VCaP (cell line): ENCODE measurements around the gene PMM1.

ENCODE experiments used
- H3K27ac ChIP-seq: fragments of 450-650 bp; 2 replicates; pipeline ENCODE4 v1.5.1; 2017
- CTCF ChIP-seq: fragments of 450-650 bp; conservative IDR thresholded peaks from 2 replicates; pipeline ENCODE4 v1.5.1; 2017; ENCODE audit warnings: mild to moderate bottlenecking, moderate library complexity

The PMM1 gene

GRCh38 chr22:41550952-41551491, 38.6 kb downstream of the PMM1 start:
- H3K27ac ChIP-seq, result no peak overlapping the region
- no peak for TF ChIP-seq CTCF

- no peak for TF ChIP-seq CTCF
- no peak overlapping the region for H3K27ac ChIP-seq
These were observed 40.8 kb downstream of the PMM1 start for GRCh38 chr22:41548830-41549211.

GRCh38 chr22:41544671-41545476, 44.8 kb downstream of the PMM1 start:
- TF ChIP-seq CTCF, result no peak
- H3K27ac ChIP-seq, result peak overlapping the region; percentile 90

- peak; percentile 85 for TF ChIP-seq CTCF
- peak within 1 kb of the TSS; percentile 90 for H3K27ac ChIP-seq
These were observed 45.6 kb downstream of the PMM1 start, which contains the start of gene POLR3H for GRCh38 chr22:41543854-41544670. Gene POLR3H, minus strand, starts transcription at chr22:41544470. Its CDS starts 369 bp downstream, at chr22:41544101.

GRCh38 chr22:41542224-41542623, 47.4 kb downstream of the PMM1 start:
- H3K27ac ChIP-seq, result no peak overlapping the region; the same call in 1 of the 2 replicates
- no peak for TF ChIP-seq CTCF

GRCh38 chr22:41541484-41541883, 48.2 kb downstream of the PMM1 start:
- no peak for TF ChIP-seq CTCF
- no peak overlapping the region for H3K27ac ChIP-seq

- TF ChIP-seq CTCF, result no peak
- H3K27ac ChIP-seq, result no peak overlapping the region
These were observed 49.3 kb downstream of the PMM1 start for GRCh38 chr22:41540365-41540764.
